Progenitor cell of endocrine pancreas (in vitro differentiated cells): ENCODE measurements around the gene IQGAP3. TPM values are rescaled to one million over a fixed set of nuclear protein-coding genes. Genes with fewer than 3 reads are reported as not detected.

ENCODE experiments used
- DNase-seq: peaks from one replicate; pipeline ENCODE4 v3.0.0; 2021; ENCODE audit warnings: low spot score; ENCODE audit not compliant: unreplicated experiment
- H3K27ac Mint-ChIP-seq: 2 replicates; pipeline ENCODE4 v1.8.0; 2021; ENCODE audit warnings: mild to moderate bottlenecking, moderate library complexity, mixed read lengths
- H3K27me3 Mint-ChIP-seq: 2 replicates; pipeline ENCODE4 v1.8.0; 2021; ENCODE audit warnings: mixed read lengths
- H3K36me3 Mint-ChIP-seq: 2 replicates; pipeline ENCODE4 v1.8.0; 2022; ENCODE audit warnings: mixed read lengths; ENCODE audit not compliant: insufficient read depth
- H3K4me1 Mint-ChIP-seq: 2 replicates; pipeline ENCODE4 v1.8.0; 2021; ENCODE audit warnings: low read depth, mixed read lengths
- H3K4me3 Mint-ChIP-seq: 2 replicates; pipeline ENCODE4 v1.8.0; 2021; ENCODE audit warnings: low read depth, mild to moderate bottlenecking, moderate library complexity, mixed read lengths
- H3K9me3 Mint-ChIP-seq: 2 replicates; pipeline ENCODE4 v1.8.0; 2021; ENCODE audit warnings: low read depth, mixed read lengths
- total RNA-seq: library from RNA; stranded (reverse); gene quantifications from 2 replicates; pipeline ENCODE4 v1.2.1, GENCODE V29; 2021
- TF ChIP-seq, protein P1 (sequence below): fragments of 200-600 bp; sonication (generic); IDR thresholded peaks from one replicate; pipeline ENCODE4 v1.5.0; 2021; ENCODE audit warnings: antibody characterized with exemption, mild to moderate bottlenecking; ENCODE audit not compliant: unreplicated experiment

The IQGAP3 gene
- total RNA-seq, 1 donor from 2014 or later: 29.6 TPM

DNA sequence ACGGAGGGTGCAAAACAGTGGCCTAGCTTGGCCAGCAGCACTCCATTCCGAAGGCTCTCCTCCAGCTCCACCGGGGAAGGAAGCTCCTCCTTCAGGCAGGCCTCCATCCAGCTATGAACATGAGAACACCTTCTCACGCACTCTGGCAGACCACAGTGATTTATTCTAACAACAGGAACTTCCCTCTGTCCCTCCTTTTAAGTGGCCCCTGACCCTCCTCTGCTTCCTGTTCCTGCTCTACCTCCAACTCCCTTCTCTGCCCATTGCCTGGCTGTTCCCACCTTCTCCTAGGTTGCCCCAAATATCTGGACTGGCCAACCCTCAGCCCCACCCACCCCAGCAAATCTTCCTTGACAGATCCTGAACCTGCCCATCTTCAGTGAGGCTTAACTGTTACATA is 5.9 kb downstream of the IQGAP3 start:
- Mint-ChIP-seq H3K36me3 (peaks cover 9% of the 10 kb centered on the region), H3K27me3 (no peaks in the 10 kb centered on the region), H3K4me3 (no peak overlapping the region), H3K9me3 (no peaks in the 10 kb centered on the region), H3K4me1 (peaks cover 8% of the 10 kb centered on the region), H3K27ac (no peak overlapping the region)
- DNase-seq: no peak
- TF ChIP-seq, protein P1, sequence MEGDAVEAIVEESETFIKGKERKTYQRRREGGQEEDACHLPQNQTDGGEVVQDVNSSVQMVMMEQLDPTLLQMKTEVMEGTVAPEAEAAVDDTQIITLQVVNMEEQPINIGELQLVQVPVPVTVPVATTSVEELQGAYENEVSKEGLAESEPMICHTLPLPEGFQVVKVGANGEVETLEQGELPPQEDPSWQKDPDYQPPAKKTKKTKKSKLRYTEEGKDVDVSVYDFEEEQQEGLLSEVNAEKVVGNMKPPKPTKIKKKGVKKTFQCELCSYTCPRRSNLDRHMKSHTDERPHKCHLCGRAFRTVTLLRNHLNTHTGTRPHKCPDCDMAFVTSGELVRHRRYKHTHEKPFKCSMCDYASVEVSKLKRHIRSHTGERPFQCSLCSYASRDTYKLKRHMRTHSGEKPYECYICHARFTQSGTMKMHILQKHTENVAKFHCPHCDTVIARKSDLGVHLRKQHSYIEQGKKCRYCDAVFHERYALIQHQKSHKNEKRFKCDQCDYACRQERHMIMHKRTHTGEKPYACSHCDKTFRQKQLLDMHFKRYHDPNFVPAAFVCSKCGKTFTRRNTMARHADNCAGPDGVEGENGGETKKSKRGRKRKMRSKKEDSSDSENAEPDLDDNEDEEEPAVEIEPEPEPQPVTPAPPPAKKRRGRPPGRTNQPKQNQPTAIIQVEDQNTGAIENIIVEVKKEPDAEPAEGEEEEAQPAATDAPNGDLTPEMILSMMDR: no peak

DNA sequence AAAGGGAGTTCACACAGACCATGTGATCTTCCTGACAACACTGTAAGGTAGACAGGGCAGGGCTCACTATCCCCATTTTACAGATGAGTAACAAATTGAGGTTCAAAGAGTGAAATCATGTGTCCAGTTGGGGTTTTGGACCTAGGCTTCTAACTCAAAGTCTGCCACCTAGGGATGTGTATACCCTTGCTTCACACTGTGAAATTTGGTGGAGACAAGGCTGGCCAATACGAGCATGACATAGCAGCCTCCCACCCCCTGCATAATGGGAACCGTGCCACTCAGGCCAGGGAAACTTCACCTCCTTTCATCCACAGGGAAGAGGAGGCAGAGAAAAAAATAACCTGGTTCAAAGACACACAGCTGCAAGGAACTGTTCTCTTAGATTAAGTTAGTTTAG is 6.8 kb downstream of the IQGAP3 start:
- H3K9me3 Mint-ChIP-seq: no peaks in the 10 kb centered on the region
- H3K36me3 Mint-ChIP-seq: peaks cover 9% of the 10 kb centered on the region
- TF ChIP-seq, protein P1: no peak
- H3K4me3 Mint-ChIP-seq: no peak overlapping the region
- DNase-seq: no peak
- H3K4me1 Mint-ChIP-seq: no peaks in the 10 kb centered on the region
- H3K27me3 Mint-ChIP-seq: no peaks in the 10 kb centered on the region
- no peak overlapping the region for H3K27ac Mint-ChIP-seq

DNA sequence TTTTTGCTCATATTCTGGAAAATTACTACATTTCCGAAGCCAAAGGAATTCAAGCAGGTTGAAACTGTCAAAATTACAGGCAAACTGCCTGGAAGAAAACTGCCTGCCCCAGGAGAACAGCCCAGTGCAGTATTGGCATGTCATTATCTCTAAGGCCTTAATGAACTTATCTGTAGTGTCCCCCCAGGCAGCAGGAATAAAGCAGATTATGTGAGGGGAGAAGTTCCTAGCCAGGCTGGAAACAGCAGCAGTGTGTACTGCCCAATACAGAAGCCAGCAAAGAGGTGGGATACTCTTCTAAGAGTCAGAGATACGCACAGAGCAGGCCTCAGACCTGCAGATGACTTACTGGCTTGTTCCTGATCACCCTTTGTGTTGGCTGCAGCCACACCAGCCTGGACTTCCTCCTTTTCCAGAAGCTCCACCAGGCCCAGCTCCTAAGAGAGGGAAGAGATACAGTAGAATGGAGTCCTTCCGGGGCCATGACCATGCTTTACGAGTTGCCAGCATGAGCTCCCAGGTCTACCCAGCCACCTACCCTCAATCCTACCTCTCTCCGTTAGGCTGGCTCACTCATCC is 11.7 kb downstream of the IQGAP3 start:
- Mint-ChIP-seq H3K27me3 (no peaks in the 10 kb centered on the region), H3K27ac (no peak overlapping the region), H3K36me3 (peaks cover 4% of the 10 kb centered on the region), H3K4me1 (no peaks in the 10 kb centered on the region), H3K9me3 (no peaks in the 10 kb centered on the region), H3K4me3 (no peak overlapping the region)
- no peak for DNase-seq
- TF ChIP-seq, protein P1: no peak

DNA sequence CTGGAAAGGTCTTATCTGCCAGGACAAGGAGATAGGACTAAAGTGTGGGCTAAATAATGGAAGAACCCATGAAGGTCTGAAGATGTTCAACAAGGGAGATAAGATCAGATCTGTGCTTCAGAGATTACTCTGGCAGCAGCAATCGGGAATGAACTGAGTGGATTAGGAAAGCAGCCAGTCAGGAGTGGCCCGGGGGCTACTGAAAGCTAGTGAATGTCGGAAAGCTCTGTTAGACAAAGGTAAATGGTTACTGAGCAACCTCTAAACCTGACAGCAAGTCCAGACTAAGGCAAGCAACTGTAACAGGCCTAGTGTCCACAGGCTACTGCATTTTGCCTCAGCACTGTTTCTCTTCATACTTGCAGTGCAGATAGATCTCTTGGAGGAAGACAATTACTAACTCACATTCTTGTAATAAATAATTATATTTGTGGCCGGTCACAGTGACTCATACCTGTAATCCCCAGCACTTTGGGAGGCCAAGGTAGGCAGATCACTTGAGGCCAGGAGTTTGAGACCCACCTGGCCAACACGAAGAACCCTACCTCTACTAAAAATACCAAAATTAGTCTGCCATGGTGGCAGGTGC is 12.5 kb downstream of the IQGAP3 start:
- H3K36me3 Mint-ChIP-seq: peaks cover 4% of the 10 kb centered on the region
- TF ChIP-seq, protein P1: no peak
- H3K27me3 Mint-ChIP-seq: no peaks in the 10 kb centered on the region

DNA sequence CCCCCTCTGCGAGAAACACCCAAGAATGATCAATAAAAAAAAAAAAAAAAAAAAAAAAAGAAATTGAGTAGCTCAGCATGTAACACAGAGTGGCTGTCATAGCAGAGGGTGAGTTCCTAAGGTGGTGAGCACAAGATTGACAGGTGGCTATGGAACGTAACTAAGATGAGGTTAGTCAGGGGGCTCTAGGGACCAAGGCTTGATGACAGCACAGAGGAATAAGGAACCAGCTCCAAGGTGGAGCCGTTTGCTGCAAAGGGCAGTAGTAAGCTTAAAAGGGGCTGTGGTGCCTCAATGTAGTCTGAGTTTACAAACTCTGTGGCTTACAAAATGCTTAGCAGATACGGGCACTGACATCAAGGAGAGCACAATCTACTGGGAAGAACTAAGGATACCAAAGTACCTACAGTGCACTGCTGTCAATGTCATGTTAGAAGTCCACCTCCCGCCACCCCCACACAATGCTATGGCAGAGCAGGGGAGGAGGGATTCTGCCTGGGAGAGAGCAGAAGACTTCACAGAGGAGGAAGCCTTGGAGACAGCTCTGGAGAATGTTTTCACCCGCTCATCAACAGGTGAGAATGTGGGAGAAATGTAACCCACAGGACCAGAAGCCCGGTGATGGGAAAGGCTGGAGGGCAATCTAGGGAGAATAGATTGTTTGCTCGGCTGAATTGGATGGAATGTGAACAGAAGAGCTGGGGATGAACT is 13.1 kb downstream of the IQGAP3 start:
- H3K27ac Mint-ChIP-seq: no peak overlapping the region
- H3K27me3 Mint-ChIP-seq: no peaks in the 10 kb centered on the region
- peaks cover 4% of the 10 kb centered on the region for H3K36me3 Mint-ChIP-seq
- TF ChIP-seq, protein P1: no peak
- H3K4me3 Mint-ChIP-seq: no peak overlapping the region
- no peaks in the 10 kb centered on the region for H3K4me1 Mint-ChIP-seq
- DNase-seq: no peak
- H3K9me3 Mint-ChIP-seq: no peaks in the 10 kb centered on the region

More for the DNA sequence above, 12.5 kb downstream of the IQGAP3 start:
- Mint-ChIP-seq H3K9me3 (no peaks in the 10 kb centered on the region), H3K4me1 (no peaks in the 10 kb centered on the region), H3K27ac (no peak overlapping the region), H3K4me3 (no peak overlapping the region)
- no peak for DNase-seq
